Tibial nerve (tissue), 4 donors: ENCODE results near the gene UGDH. TPM values are rescaled to one million over a fixed set of nuclear protein-coding genes. Genes with fewer than 3 reads are reported as not detected.

Source experiments
- DNase-seq, 2 donors: peaks; one replicate each; pipeline ENCODE4 v3.0.0-alpha.2; 2019; ENCODE audit warnings: low spot score in 2 of 2
- H3K27ac ChIP-seq, 4 donors: fragments of 200-600 bp; sonication (generic) in 3 of 4; one replicate each; pipeline ENCODE4 v1.5.1; 2017 to 2019; ENCODE audit warnings: mild to moderate bottlenecking in 1 of 4
- H3K27me3 ChIP-seq, 2 donors: fragments of 200-600 bp; sonication (generic) in 1 of 2; one replicate each; pipeline versions ENCODE4 v1.5.1 to v1.6.0; 2017 to 2019
- H3K36me3 ChIP-seq, 3 donors: fragments of 200-600 bp; sonication (generic); one replicate each; pipeline ENCODE4 v1.5.1; 2018 to 2019
- H3K4me1 ChIP-seq, 4 donors: fragments of 200-600 bp; sonication (generic) in 3 of 4; one replicate each; pipeline ENCODE4 v1.5.1; 2017 to 2019
- H3K4me3 ChIP-seq, 4 donors: fragments of 200-600 bp; sonication (generic) in 3 of 4; one replicate each; pipeline ENCODE4 v1.5.1; 2017 to 2019; ENCODE audit warnings: mild to moderate bottlenecking in 1 of 4, moderate library complexity in 1 of 4
- H3K9me3 ChIP-seq, 4 donors: fragments of 200-600 bp; sonication (generic) in 3 of 4; one replicate each; pipeline ENCODE4 v1.5.1; 2017 to 2019
- CTCF ChIP-seq, 5 experiments: fragments of 200-600 bp in 3 of 5; fragments of 450-650 bp in 2 of 5; sonication (generic) in 3 of 5; IDR thresholded peaks; one replicate each; pipeline ENCODE4 v1.5.1; 2016 to 2019; ENCODE audit warnings: antibody characterized with exemption in 5 of 5, mild to moderate bottlenecking in 3 of 5, moderate library complexity in 2 of 5
- EP300 ChIP-seq, 2 donors: sonication (generic); formaldehyde crosslinking; IDR thresholded peaks; one replicate each; pipeline ENCODE4 v1.6.1; 2017; ENCODE audit warnings: antibody characterized with exemption in 2 of 2, mild to moderate bottlenecking in 1 of 2
- POLR2A ChIP-seq, 2 donors: fragments of 450-650 bp; IDR thresholded peaks; one replicate each; pipeline ENCODE4 v1.6.1; 2017; ENCODE audit warnings: antibody characterized with exemption in 2 of 2, mild to moderate bottlenecking in 2 of 2, moderate library complexity in 2 of 2
- WGBS, 2 donors: methylation state at CpG; one replicate each; pipeline ENCODE4 v1.1.5; 2018; 5-methylcytosine and 5-hydroxymethylcytosine counted together
- total RNA-seq, 4 donors: library from RNA; depleted of rRNA; stranded (reverse); fragments of >200 nt; gene quantifications; one replicate each; pipeline ENCODE4 v1.1.0, GENCODE V29; 2016

UGDH gene
- total RNA-seq, 4 donors from 2014 or later, result 39.5 to 108 (median 64.4) TPM

GRCh38 chr4:39495446-39496213, 31.6 kb downstream of the UGDH start:
- no peak for DNase-seq
- 67 to 69% methylated on average over 4 of the region's 4 CpGs for WGBS, 2 donors
- H3K27ac ChIP-seq, result no peak overlapping the region
- peaks cover 0 to 24% (median 7%) of the 10 kb centered on the region in 3 donors for H3K36me3 ChIP-seq
- TF ChIP-seq EP300 (IDR thresholded peaks at IDR 0.05) (no peak), POLR2A (IDR thresholded peaks at IDR 0.05) (no peak), CTCF (IDR thresholded peaks at IDR 0.05) (no peak)
- no peaks in the 10 kb centered on the region for H3K27me3 ChIP-seq
- H3K4me3 ChIP-seq, result no peak overlapping the region
- H3K9me3 ChIP-seq, result no peaks in the 10 kb centered on the region
- no peaks in the 10 kb centered on the region for H3K4me1 ChIP-seq

- Histone ChIP-seq H3K27me3 (no peaks in the 10 kb centered on the region), H3K4me3 (no peak overlapping the region), H3K9me3 (no peaks in the 10 kb centered on the region), H3K4me1 (no peaks in the 10 kb centered on the region), H3K36me3 (peaks cover 0 to 11% (median 2%) of the 10 kb centered on the region in 3 donors), H3K27ac (no peak overlapping the region)
- WGBS, 2 donors, result 80 to 100% methylated on average over 1 of the region's 1 CpG
- no peak for TF ChIP-seq CTCF (IDR thresholded peaks at IDR 0.05)
- TF ChIP-seq POLR2A (IDR thresholded peaks at IDR 0.05), result no peak
- no peak for TF ChIP-seq EP300 (IDR thresholded peaks at IDR 0.05)
- no peak for DNase-seq
Measured at GRCh38 chr4:39494354-39494753, 32.9 kb downstream of the UGDH start.

GRCh38 chr4:39490322-39490721, 36.9 kb downstream of the UGDH start:
- no peak overlapping the region for H3K27ac ChIP-seq
- no peaks in the 10 kb centered on the region for H3K36me3 ChIP-seq
- no peaks in the 10 kb centered on the region for H3K4me1 ChIP-seq
- no peaks in the 10 kb centered on the region for H3K9me3 ChIP-seq
- no peak for DNase-seq
- no peaks in the 10 kb centered on the region for H3K27me3 ChIP-seq
- TF ChIP-seq EP300 (IDR thresholded peaks at IDR 0.05), result no peak
- TF ChIP-seq POLR2A (IDR thresholded peaks at IDR 0.05), result no peak
- no peak for TF ChIP-seq CTCF (IDR thresholded peaks at IDR 0.05)
- no peak overlapping the region for H3K4me3 ChIP-seq
- WGBS, 2 donors, result 90 to 94% methylated on average over 2 of the region's 2 CpGs

DNA sequence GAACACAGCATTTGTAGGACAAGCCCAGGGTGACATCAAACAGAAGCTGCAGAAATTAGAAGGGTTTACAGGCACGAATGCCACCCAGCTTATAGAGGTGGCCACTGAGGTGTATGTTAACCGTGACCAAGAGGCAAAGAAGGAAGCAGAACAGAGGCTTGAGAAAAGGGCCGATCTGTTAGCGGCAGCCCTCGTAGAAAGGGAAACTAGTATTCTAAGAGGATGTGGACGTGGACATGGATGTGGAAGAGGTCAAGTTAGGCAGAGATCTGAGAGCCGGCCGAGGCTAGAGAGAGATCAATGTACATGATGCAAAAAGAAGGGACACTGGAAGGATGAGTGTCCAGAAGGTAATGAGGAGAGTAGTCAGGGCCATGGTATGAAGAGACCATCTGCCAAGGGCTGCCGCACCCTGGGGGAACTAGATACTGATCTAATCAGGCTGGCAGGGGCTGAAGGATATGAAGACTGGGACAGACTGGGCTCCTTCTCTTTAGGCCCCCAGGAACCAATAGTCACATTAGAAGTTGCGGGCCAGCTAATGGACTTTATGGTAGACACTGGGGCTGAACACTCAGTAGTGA, 40.9 kb downstream of the UGDH start:
- Histone ChIP-seq H3K4me3 (no peak overlapping the region), H3K27me3 (no peaks in the 10 kb centered on the region), H3K9me3 (peaks cover 0 to 6% (median 0%) of the 10 kb centered on the region in 4 donors), H3K4me1 (no peaks in the 10 kb centered on the region), H3K36me3 (no peaks in the 10 kb centered on the region), H3K27ac (no peak overlapping the region)
- 83 to 86% methylated on average over 10 of the region's 10 CpGs for WGBS, 2 donors
- TF ChIP-seq EP300 (IDR thresholded peaks at IDR 0.05) (no peak), CTCF (IDR thresholded peaks at IDR 0.05) (no peak), POLR2A (IDR thresholded peaks at IDR 0.05) (no peak)
- DNase-seq, result no peak

- TF ChIP-seq CTCF (IDR thresholded peaks at IDR 0.05) (no peak), POLR2A (IDR thresholded peaks at IDR 0.05) (no peak), EP300 (IDR thresholded peaks at IDR 0.05) (no peak)
Measured at GRCh38 chr4:39484582-39485272, 42.5 kb downstream of the UGDH start.

More at GRCh38 chr4:39484582-39485272, 42.5 kb downstream of the UGDH start:
- 84 to 85% methylated on average over 6 of the region's 6 CpGs for WGBS, 2 donors
- DNase-seq, result no peak
- Histone ChIP-seq H3K27me3 (no peaks in the 10 kb centered on the region), H3K27ac (no peak overlapping the region), H3K36me3 (peaks cover 0 to 12% (median 0%) of the 10 kb centered on the region in 3 donors), H3K9me3 (peaks cover 0 to 6% (median 0%) of the 10 kb centered on the region in 4 donors), H3K4me1 (no peaks in the 10 kb centered on the region), H3K4me3 (no peak overlapping the region)
